Tibial artery (tissue), 4 donors: Measurements from ENCODE around the gene FAM120B.

ENCODE experiments used
- DNase-seq, 2 donors: peaks; one replicate each; pipeline ENCODE4 v3.0.0-alpha.2; 2019
- H3K27ac ChIP-seq, 2 donors: fragments of 200-600 bp; sonication (generic) in 1 of 2; 1 replicate in 1 of 2; 2 replicates in 1 of 2; pipeline ENCODE4 v1.5.1; 2018 to 2019; ENCODE audit warnings: mild to moderate bottlenecking in 1 of 2
- H3K27me3 ChIP-seq, 2 donors: fragments of 200-600 bp; sonication (generic) in 1 of 2; one replicate each; pipeline versions ENCODE4 v1.5.1 to v1.6.0; 2016 to 2019
- H3K36me3 ChIP-seq, 3 donors: fragments of 200-600 bp; sonication (generic) in 2 of 3; one replicate each; pipeline ENCODE4 v1.5.1; 2016 to 2019; ENCODE audit warnings: mild to moderate bottlenecking in 2 of 3
- H3K4me1 ChIP-seq, 4 donors: fragments of 200-600 bp; sonication (generic) in 2 of 4; 1 replicate in 3 of 4; 2 replicates in 1 of 4; pipeline ENCODE4 v1.5.1; 2016 to 2019
- H3K4me3 ChIP-seq, 2 donors: fragments of 200-600 bp; sonication (generic) in 1 of 2; 1 replicate in 1 of 2; 2 replicates in 1 of 2; pipeline ENCODE4 v1.5.1; 2018 to 2019; ENCODE audit warnings: mild to moderate bottlenecking in 2 of 2
- H3K9me3 ChIP-seq, 3 donors: fragments of 200-600 bp; sonication (generic) in 1 of 3; one replicate each; pipeline ENCODE4 v1.5.1; 2016 to 2019
- intact Hi-C: fragments of 100-400 bp; cut with DNase I; formaldehyde crosslinking; loops from one replicate; pipeline ENCODE4 v1.15.0; 2023; ENCODE audit warnings: low total_unique reads
- TF ChIP-seq, protein P1 (sequence below), 2 experiments: fragments of 200-600 bp in 1 of 2; fragments of 450-650 bp in 1 of 2; IDR thresholded peaks; one replicate each; pipeline ENCODE4 v1.5.1; 2017 to 2019; ENCODE audit warnings: antibody characterized with exemption in 2 of 2, mild to moderate bottlenecking in 1 of 2, moderate library complexity in 1 of 2

The FAM120B gene

DNA sequence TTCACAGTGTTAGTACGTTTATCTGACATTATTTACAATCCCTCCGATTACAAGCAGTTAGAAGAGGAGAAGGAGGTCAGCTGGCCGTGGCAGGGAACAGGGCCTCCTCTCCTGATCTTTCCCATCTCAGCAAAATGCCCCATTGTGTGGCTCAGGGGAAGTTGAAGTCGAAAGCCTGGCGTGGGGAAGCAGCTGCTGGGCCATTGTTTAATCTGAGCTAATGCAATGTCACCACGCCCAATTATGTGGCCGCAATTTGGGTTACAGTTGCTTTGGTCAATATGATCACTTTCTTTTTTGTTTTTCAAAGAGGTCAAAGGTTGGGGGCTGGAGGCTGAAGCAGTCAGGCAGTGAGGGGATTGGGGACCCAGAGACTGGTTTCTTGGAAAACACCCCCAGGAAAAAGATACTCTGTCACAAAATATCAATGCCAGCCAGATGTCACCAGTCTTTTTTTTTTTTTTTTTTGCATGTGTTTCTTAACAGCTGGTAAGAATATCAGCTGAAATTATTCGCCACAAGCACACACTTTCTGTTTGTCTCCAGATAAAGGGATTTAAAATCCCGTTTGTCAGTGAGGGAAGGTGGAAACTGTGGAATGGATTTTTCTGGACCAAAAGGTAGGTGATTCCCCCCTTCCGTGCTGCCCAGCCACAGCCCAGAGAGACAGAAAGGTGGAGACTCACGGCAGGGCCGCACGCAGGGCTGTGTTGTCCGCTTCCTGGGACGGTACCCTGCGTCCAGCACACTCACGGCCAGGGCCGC is 40.3 kb upstream of the FAM120B start:
- intact Hi-C loops: no loop called here

DNA sequence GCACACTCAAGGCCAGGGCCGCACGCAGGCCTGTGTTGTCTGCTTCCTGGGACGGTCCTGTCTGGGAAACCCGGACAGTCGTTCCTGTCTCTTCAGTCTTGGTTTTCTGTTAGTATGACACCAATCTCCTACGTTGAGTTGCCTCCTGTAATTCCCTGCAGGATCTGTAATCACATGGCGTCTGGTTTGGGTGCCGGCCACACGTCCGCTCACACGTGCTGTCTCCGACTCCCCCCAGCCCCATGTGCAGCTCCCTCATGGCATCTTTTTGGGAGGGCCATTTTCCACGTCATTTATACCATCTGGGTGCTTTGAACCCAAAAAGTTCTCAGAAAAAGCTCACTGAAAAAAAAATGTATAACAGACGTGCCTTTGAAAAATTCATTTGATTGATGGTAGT is 38.9 kb upstream of the FAM120B start:
- Histone ChIP-seq H3K4me3 (no peak overlapping the region), H3K27me3 (peaks cover 0 to 5% of the 10 kb centered on the region in 2 donors), H3K9me3 (no peaks in the 10 kb centered on the region), H3K4me1 (no peaks in the 10 kb centered on the region), H3K27ac (no peak overlapping the region), H3K36me3 (no peaks in the 10 kb centered on the region)
- TF ChIP-seq, protein P1, sequence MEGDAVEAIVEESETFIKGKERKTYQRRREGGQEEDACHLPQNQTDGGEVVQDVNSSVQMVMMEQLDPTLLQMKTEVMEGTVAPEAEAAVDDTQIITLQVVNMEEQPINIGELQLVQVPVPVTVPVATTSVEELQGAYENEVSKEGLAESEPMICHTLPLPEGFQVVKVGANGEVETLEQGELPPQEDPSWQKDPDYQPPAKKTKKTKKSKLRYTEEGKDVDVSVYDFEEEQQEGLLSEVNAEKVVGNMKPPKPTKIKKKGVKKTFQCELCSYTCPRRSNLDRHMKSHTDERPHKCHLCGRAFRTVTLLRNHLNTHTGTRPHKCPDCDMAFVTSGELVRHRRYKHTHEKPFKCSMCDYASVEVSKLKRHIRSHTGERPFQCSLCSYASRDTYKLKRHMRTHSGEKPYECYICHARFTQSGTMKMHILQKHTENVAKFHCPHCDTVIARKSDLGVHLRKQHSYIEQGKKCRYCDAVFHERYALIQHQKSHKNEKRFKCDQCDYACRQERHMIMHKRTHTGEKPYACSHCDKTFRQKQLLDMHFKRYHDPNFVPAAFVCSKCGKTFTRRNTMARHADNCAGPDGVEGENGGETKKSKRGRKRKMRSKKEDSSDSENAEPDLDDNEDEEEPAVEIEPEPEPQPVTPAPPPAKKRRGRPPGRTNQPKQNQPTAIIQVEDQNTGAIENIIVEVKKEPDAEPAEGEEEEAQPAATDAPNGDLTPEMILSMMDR (IDR thresholded peaks at IDR 0.05): no peak
- intact Hi-C loops: no loop called here
- no peak for DNase-seq

More for the DNA sequence above, 40.3 kb upstream of the FAM120B start:
- H3K4me1 ChIP-seq: no peaks in the 10 kb centered on the region
- no peak overlapping the region for H3K4me3 ChIP-seq
- no peaks in the 10 kb centered on the region for H3K9me3 ChIP-seq
- H3K27ac ChIP-seq: no peak overlapping the region
- no peaks in the 10 kb centered on the region for H3K36me3 ChIP-seq
- no peak for DNase-seq
- TF ChIP-seq, protein P1 (IDR thresholded peaks at IDR 0.05): no peak
- peaks cover 0 to 18% of the 10 kb centered on the region in 2 donors for H3K27me3 ChIP-seq

DNA sequence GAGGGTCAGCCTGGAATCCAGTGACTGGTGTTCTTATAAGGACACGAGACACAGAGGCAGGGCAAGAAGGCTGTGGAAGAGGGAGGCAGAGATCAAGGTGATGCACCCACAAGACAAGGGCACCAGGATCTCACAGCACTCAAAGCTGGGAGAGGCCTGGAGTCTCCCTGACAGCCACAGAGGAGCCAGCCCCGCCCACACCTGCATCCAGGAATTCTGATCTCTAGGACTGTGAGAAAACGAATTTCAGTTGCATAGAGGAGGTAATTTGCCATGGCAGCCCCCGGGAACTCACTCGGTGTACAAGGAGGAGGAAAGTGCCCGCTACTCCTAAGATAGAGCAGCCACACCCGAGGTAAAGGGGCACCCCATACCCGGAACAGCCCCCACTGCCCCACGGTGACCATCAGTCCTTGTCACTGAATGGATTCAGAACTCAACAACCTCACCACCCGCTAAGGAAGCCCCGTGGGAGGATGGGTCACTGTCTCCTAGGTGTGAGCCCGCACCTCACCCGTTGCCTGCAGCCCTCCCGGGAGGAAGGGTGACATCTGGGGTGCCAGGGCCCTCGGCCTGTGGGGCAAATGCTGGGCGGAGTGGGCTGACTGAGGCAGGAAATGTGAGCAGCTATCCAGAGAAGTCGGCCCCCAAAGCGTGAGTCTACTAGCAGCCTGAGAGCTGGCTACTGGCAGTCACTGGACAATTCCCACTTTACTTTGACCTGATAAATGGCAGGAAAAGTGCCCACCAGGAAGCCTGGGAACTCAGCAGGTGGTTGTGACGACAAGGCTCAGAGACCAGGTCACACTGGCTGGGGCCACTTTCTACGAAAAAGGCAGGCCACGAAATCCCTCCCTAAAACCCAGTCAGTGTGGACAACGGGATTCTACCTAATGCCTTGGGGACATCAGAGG is 38.1 kb upstream of the FAM120B start:
- Histone ChIP-seq H3K9me3 (no peaks in the 10 kb centered on the region), H3K27ac (no peak overlapping the region), H3K4me3 (no peak overlapping the region), H3K27me3 (peaks cover 0 to 2% of the 10 kb centered on the region in 2 donors), H3K36me3 (no peaks in the 10 kb centered on the region), H3K4me1 (no peaks in the 10 kb centered on the region)
- DNase-seq: no peak
- intact Hi-C loops: no loop called here
- TF ChIP-seq, protein P1 (IDR thresholded peaks at IDR 0.05): no peak

DNA sequence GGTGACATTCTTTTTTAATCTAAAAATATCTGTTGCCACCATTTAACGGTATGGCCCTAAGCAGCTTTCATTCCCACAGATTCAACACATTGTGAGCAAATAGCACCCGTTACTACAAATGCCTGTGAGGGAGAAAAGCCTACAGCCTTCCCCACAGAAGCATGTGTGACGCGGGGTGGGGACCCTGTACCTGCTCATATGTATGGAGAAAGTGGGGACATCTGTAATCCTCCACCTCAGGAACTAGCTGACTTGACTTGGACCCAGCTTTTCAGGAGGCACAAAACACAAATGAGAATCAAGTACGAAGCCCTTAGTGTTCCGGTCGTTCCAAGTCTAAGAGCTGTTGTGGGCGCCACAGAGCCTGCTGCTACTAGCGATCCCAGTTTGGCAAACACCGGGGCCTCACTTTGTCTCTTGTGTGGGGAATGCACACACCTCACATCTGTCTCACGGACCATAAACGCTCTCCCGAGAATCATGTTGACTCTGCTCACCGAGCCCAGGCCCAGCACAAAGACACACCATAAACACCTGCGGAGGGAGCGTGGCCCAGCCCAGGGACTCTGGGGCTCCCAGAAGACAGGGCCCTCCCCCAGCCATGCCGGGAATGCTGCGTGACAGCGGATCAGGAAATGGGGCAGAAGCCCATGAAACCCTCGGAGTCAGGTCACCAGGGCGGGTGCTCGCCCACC is 37.3 kb upstream of the FAM120B start:
- H3K27me3 ChIP-seq: no peaks in the 10 kb centered on the region
- H3K9me3 ChIP-seq: no peaks in the 10 kb centered on the region
- no peaks in the 10 kb centered on the region for H3K36me3 ChIP-seq
- no peaks in the 10 kb centered on the region for H3K4me1 ChIP-seq
- no peak overlapping the region for H3K27ac ChIP-seq
- no peak for DNase-seq
- no peak overlapping the region for H3K4me3 ChIP-seq
- intact Hi-C loops: no loop called here
- TF ChIP-seq, protein P1 (IDR thresholded peaks at IDR 0.05): no peak

DNA sequence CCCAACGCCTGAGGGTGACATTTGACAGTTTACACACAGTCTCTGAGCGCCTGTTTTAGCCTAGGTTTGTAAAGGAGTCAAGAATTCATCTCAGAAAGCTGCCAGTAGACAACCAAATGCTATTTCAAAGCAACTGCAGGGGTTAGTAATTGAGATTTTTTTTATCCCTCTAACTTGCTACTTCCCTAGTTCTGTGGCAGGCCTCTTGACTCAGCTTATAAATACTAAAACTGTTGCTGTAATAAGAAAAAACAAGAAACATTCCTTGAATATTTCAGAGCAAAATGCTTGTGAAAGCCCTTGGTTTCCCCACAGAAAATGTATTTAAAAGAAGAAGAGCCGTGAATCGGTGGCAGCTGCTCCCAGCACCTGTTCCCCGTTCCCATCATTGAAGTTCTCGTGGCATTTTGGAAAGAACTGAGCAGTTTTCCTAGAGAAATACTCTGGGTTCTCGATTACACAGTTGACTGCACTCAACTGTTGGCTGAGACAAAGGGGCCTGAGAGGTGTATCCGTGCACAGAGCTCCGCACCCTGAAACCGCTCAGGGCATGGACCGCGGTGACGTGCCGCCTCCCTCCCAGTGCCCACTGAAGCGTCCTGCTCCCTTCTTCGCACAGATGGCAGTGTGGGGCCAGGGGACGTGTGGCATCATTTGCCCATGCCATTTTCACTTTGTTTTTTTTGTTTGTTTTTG is 36.6 kb upstream of the FAM120B start:
- no peak for DNase-seq
- no peaks in the 10 kb centered on the region for H3K4me1 ChIP-seq
- TF ChIP-seq, protein P1 (IDR thresholded peaks at IDR 0.05): no peak
- no peak overlapping the region for H3K4me3 ChIP-seq
- no peaks in the 10 kb centered on the region for H3K9me3 ChIP-seq
- no peak overlapping the region for H3K27ac ChIP-seq
- no peaks in the 10 kb centered on the region for H3K36me3 ChIP-seq
- intact Hi-C loops: no loop called here
- no peaks in the 10 kb centered on the region for H3K27me3 ChIP-seq
